ENCODE data around the gene PTOV1. TPM values are rescaled to one million over a fixed set of nuclear protein-coding genes. Genes with fewer than 3 reads are reported as not detected.

The PTOV1 gene
- total RNA-seq, 4 donors from 2014 or later = 88.3 to 148 (median 98.9) TPM

DNA sequence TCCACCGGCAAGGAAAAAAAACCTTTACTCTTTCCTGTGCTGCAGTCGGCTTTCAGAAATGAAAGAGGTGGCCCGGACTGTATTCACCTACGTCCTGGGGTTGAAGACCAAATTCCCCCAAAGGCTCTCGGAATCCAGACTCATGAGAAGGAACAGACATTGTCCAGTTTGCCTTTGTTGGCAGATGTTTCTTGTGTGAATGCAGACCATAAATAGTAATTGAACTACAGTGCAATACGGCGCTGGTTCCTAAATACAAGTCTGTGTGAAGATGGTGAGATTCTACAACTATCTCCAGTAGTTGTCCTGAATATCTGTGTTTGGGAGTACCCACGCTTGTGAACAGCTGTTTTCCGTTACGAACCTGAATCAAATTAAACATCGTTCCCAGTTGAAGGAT is 11.2 kb upstream of the PTOV1 start:
- TF ChIP-seq POLR2A (IDR thresholded peaks at IDR 0.05) = no peak
- TF ChIP-seq, protein P1, sequence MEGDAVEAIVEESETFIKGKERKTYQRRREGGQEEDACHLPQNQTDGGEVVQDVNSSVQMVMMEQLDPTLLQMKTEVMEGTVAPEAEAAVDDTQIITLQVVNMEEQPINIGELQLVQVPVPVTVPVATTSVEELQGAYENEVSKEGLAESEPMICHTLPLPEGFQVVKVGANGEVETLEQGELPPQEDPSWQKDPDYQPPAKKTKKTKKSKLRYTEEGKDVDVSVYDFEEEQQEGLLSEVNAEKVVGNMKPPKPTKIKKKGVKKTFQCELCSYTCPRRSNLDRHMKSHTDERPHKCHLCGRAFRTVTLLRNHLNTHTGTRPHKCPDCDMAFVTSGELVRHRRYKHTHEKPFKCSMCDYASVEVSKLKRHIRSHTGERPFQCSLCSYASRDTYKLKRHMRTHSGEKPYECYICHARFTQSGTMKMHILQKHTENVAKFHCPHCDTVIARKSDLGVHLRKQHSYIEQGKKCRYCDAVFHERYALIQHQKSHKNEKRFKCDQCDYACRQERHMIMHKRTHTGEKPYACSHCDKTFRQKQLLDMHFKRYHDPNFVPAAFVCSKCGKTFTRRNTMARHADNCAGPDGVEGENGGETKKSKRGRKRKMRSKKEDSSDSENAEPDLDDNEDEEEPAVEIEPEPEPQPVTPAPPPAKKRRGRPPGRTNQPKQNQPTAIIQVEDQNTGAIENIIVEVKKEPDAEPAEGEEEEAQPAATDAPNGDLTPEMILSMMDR (IDR thresholded peaks at IDR 0.05) = no peak
- 95 to 96% methylated on average over 11 of the region's 11 CpGs for WGBS, 2 donors
- no peak for DNase-seq
- no peaks in the 10 kb centered on the region for H3K27me3 ChIP-seq
- peaks cover 37 to 39% of the 10 kb centered on the region in 2 donors for H3K36me3 ChIP-seq
- no peak overlapping the region for H3K27ac ChIP-seq
- no peaks in the 10 kb centered on the region for H3K9me3 ChIP-seq
- intact Hi-C loops (cut with DNase I) = no loop called here
- H3K4me3 ChIP-seq (replicated peaks in 1 of 3) = no peak overlapping the region
- H3K4me1 ChIP-seq = no peaks in the 10 kb centered on the region

DNA sequence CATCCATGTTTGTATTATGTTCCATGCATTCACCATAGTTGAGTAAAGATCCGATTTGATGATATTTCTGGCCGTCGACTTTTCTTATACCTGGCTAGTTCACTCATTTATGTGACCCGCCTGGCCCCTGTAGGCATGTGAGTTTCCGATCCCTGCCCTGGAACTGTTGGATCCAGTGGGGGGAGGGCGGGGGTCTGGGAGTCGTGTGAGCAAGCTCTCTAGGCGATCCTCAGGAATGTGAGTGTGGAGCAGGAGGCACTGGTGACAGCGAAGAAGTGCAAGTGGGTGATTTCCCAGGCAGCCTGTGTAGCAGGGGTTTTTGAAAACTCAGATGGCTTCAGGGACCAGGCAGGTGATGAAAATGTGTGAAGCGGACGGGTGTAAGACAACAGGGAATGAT is 10.6 kb upstream of the PTOV1 start:
- WGBS, 2 donors = 80 to 87% methylated on average over 11 of the region's 11 CpGs
- Histone ChIP-seq H3K4me3 (replicated peaks in 1 of 3) (no peak overlapping the region), H3K4me1 (no peaks in the 10 kb centered on the region), H3K36me3 (peaks cover 31 to 33% of the 10 kb centered on the region in 2 donors), H3K27ac (peak overlapping the region in 1 of 3 donors; percentile 38), H3K27me3 (no peaks in the 10 kb centered on the region), H3K9me3 (no peaks in the 10 kb centered on the region)
- no peak for DNase-seq
- TF ChIP-seq POLR2A (IDR thresholded peaks at IDR 0.05) = no peak
- TF ChIP-seq, protein P1 (IDR thresholded peaks at IDR 0.05) = no peak
- intact Hi-C loops (cut with DNase I) = no loop called here

DNA sequence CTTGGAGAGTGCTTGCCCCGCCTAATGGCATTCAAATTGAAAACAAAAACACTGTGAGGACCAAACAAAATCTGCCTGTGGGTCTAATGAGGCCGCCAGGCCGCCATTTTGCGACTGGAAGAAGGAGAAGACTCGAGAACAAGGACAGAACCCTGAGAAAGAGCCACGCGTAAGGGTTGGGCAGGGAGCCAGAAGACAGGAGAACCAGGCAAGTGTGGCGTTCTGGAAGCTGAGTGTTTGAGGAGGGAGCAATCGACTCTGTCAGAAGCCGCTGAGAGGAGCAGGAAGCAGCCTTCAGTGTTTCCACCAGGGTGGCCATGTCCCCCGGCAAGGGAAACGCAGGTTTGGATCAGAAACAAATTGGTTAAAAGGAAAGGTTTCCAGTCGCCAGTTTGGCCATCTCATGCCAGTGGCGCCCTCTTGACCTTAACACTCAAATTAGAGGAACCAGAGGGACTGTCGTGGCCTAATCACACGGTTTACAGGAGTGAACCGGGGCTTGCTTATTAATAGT is 10.2 kb upstream of the PTOV1 start:
- Histone ChIP-seq H3K9me3 (no peaks in the 10 kb centered on the region), H3K4me3 (replicated peaks in 1 of 3) (no peak overlapping the region), H3K27me3 (no peaks in the 10 kb centered on the region), H3K27ac (peak overlapping the region in 1 of 3 donors; percentile 38), H3K4me1 (no peaks in the 10 kb centered on the region), H3K36me3 (peaks cover 27 to 29% of the 10 kb centered on the region in 2 donors)
- 49 to 66% methylated on average over 17 of the region's 17 CpGs for WGBS, 2 donors
- intact Hi-C loops (cut with DNase I) = no loop called here
- peak; percentile 79 to 88 for DNase-seq
- no peak for TF ChIP-seq POLR2A (IDR thresholded peaks at IDR 0.05)
- TF ChIP-seq, protein P1 (IDR thresholded peaks at IDR 0.05) = no peak

DNA sequence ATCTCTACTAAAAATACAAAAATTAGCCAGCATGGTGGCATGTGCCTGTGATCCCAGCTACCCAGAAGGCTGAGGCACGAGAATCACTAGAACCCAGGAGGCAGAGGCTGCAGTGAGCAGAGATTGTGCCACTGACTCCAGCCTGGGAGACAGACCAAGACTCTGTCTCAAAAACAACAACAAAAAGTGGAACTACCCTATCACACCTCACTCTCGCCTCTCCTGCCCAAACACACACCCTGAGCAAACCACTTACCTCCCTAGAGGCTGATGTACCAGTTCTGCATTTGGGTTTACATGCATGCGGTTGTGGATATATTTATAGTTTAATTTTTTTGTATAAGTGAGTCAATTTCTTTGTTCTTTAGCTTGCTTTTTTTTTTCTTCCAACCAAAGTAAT is 7.7 kb upstream of the PTOV1 start:
- H3K4me1 ChIP-seq = no peaks in the 10 kb centered on the region
- H3K27ac ChIP-seq = no peak overlapping the region
- no peaks in the 10 kb centered on the region for H3K27me3 ChIP-seq
- H3K9me3 ChIP-seq = no peaks in the 10 kb centered on the region
- no peak overlapping the region for H3K4me3 ChIP-seq (replicated peaks in 1 of 3)
- DNase-seq = no peak
- intact Hi-C loops (cut with DNase I) = no loop called here
- WGBS, 2 donors = 87 to 94% methylated on average over 3 of the region's 3 CpGs
- H3K36me3 ChIP-seq = peaks cover 5 to 14% of the 10 kb centered on the region in 2 donors
- TF ChIP-seq POLR2A (IDR thresholded peaks at IDR 0.05) = no peak
- TF ChIP-seq, protein P1 (IDR thresholded peaks at IDR 0.05) = no peak

DNA sequence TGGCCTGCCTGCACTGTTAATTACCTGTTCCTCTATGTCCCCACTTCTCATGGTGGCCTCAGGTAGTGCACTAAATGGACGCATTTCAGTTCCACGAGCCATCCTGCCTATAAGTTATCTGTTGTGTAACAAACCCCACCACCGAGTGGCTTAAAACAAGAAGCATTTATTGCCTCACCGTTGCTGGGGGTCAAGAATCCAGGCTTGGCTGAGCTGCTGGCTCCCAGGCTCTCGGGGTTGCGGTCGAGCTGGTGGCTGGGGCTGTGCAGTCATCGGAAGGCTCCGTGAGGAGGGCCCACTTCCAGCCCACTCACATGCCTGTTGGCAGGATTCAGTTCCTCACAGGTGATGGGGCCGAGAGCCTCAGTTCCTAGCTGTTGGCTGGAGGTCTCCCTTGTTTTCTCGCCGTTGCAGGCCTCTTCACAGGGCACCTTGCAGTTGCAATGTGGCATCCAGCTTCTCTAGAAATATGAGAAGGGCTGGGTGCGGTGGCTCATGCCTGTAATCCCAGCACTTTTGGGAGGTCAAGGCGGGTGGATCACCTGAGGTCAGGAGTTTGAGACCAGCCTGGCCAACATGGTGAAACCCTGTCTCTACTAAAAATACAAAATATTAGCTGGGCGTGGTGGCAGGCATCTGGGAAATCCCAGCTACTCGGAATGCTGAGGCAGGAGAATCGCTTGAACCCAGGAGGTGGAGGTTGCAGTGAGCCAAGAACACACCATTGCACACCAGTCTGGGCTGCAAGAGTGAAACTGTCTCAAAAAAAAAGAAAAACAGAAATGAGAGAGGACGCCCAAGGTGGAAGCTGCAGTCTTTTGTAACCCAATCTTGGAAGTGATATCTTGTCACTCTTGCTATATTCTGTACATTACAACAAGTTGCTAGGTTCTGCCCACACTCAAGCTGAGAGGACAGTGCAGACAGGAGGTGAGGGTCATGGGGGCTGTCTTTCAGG is 6.5 kb upstream of the PTOV1 start:
- Histone ChIP-seq H3K36me3 (peaks cover 1 to 4% of the 10 kb centered on the region in 2 donors), H3K4me1 (no peaks in the 10 kb centered on the region), H3K27me3 (no peaks in the 10 kb centered on the region), H3K27ac (no peak overlapping the region), H3K9me3 (no peaks in the 10 kb centered on the region), H3K4me3 (replicated peaks in 1 of 3) (no peak overlapping the region)
- intact Hi-C loops (cut with DNase I) = no loop called here
- TF ChIP-seq, protein P1 (IDR thresholded peaks at IDR 0.05) = no peak
- TF ChIP-seq POLR2A (IDR thresholded peaks at IDR 0.05) = no peak
- DNase-seq = no peak
- WGBS, 2 donors = 89 to 92% methylated on average over 13 to 17 of the region's 18 CpGs
